HTR-8/SVneo (cell line): Measurements from ENCODE around the gene PHACTR3.

ENCODE experiments used
- DNase-seq: peaks from one replicate; pipeline ENCODE4 v3.0.0; 2011; ENCODE audit warnings: low spot score, mixed read lengths; ENCODE audit not compliant: insufficient read length
- FAIRE-seq: peaks from 2 replicates; lab custom pipeline; 2011; peaks lifted over from hg19 to GRCh38; lab: Jason Lieb, UNC

PHACTR3 gene

DNA sequence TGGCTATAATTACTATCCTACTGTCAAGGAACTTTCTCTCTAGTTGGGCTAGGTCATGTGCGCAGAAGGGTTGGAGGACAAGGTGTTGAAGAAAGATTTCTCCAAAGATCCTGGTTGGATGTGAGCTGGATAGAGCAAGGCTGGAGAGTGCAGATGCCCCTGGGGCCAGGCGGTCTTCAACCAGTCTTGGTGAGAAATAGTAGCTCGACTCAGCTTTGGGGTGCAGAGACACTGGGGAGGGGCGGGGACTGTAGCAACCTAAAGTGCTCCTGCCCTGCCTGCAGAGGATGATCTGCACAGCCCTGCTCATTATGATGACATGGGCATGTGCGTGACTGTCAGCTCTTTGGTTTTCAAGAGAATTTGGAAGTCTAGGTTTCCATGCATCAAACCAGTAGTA, 35.9 kb downstream of the PHACTR3 start:
- DNase-seq = no peak
- FAIRE-seq = peak; percentile 54

DNA sequence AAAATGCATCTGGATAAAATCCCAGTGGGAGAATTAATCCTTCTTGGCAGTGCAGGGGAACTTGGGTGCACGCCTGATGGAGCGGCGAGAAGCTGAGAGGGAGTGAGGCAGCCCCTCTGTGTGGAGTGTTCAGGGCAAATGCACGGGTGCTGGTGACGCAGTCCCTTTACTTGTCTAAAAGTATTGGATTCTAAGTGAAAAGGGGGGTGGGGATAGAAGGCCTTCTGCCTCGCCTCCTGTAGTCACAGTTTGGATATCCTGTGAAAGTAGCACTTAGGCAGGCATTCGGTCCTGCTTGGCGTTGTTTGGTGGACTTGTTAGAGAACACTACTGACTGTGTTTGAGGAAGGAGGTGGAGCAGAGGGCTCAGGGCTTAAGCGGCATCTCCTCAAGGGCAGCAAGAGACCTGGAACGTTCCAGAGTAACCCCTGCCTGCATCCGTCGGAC, 39.3 kb downstream of the PHACTR3 start:
- DNase-seq (no peak), FAIRE-seq (no peak)

DNA sequence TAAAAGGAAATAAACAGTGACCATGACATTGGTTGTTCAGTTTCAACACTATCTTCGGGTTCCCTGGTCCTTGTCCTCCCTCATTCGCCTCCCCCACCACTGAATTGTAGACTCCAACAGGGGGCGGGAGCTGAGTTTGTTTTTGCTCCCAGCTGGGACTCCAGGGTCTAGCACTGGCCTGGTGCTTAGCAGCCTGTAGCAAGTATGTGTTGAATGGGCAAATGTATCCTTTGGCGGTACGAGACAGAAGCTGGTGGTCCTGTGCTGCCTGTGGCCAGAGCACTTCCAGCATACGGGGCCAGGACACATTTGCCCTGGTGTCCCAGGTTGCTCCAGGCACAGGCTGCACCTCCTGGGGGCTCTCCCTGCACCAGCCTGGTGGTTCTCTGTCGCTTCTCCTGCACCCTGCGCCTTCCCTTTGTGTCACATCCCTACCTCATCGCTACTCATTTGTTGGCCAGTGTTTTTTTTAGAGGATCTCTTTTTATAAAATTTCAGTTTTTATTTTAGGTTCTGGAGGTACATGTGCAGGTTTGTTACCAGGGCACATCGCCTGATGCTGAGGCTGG, 40.1 kb downstream of the PHACTR3 start:
- FAIRE-seq (peak; percentile 69), DNase-seq (no peak)

DNA sequence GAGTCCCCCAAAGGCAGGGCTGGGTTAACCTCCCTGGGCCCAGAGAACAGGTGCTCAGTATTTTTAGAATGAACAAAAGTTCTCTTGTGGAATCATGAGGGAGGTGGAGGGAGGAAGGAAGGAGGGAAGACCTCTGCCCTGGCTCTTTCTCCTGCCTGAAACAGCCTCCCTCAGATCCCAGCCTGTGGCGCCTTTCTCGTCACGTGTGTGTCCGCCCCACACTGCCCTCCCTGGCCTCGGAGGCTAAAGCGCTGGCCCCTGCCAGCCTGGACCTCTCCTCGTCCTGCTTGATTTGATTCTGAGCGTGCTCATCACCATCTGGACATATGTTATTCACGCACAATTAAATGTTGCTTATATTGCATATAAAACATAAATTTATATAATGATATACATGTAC, 40.9 kb downstream of the PHACTR3 start:
- FAIRE-seq (no peak), DNase-seq (no peak)

DNA sequence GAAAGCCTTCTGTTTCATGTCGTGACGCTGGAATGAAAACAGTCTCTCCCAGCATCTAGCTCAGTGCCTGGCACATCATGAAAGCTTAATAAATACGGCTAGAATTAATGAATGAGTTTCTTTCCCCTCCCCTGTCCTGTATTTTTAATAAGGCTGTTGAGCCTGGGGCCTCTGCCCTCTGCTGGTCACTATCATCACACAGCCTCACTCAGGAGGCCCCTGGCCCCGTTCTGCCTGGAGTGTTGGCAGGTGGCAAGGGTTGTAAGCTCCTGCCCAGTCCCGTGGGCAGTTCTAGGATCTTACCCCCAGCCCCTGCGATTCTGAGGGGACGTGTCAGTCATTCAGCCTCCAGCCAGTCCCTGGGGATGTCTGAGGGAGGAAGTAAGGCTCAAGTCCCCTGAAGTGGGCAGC, 41.4 kb downstream of the PHACTR3 start:
- DNase-seq (no peak), FAIRE-seq (no peak)

DNA sequence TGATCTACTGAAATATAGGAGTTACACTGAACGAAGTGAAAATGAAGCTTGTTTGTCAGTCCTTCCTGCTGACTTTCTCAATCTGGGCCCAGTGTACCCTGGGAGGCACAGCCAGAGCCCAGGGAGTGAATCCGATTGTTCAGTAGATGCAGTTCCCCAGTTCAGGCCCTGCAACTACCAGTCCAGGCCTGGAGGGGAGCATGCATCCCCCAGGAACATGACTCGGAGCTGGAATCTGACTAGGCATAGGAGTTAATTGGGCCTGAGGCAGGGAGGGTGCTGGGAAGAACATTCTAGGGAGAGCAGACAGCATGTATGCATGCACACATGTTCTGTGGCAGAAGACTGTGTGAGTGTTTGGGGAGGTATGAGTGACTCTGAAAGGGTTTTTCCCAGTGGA, 42.1 kb downstream of the PHACTR3 start:
- FAIRE-seq (no peak), DNase-seq (no peak)

DNA sequence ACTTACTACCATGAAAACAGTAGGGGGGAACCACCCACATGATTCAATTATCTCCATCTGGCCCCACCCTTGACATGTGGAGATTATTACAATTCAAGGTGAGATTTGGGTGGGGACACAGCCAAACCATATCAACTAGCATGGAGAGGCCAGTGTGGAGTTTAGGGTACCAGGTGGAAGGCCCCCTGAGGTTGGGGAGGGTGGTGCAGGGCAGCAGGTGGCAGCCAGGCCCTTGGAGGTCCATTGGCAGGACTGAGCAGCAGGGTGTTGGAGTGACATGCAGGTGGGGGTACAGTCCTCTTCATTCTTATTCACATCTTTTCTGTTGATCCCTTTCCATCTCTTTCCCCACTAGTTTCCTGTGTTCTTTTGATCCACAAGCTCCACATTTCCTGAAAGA, 42.9 kb downstream of the PHACTR3 start:
- DNase-seq (no peak), FAIRE-seq (no peak)

DNA sequence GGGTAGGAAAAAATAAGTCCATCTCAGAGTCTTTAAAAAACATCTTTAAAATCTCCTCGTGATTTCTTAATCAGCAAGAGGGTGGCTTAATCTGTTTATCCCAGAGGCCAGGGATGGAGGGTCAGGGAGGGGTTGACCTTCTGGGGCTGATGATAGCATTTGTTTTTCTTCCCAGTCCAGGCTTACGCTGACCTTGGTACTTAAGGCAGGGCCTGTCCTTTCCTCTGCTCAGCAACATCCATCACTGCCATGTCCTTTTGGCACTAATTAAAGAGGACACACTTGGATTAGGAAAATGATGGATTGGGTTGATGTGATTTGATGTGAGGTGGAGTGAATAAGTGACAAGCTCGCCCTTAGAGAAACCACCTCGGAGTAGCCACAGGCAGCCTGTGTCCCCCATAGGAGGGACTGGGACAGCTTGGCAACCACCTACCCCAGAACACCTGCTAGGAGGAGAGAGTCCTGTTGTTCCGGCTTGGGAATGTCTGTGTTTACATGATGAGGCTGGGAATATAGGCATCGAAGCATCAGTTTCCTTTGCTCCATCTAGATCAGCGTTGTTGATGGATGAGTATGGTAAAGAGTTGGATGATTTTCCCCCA, 44.2 kb downstream of the PHACTR3 start:
- FAIRE-seq (peak; percentile 59), DNase-seq (no peak)

DNA sequence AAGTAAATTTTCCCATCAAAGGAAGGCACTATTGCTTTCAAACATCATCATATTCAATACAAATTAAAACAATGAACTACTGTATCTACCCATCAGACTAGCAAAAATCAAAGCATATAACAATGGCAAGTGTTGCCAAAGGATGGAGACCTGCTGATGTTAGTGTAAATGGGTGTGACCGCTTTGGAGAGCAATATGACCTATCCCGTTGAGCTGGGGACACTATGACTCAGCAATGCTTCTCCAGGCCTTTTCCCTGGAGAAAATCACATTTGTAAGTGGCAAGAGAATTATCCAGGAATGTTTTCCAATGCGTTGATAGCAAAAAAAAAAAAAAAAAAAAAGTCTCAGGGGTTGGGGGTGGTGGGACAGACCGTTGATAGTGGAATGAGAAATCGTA, 46.1 kb downstream of the PHACTR3 start:
- FAIRE-seq (peak; percentile 82), DNase-seq (no peak)

DNA sequence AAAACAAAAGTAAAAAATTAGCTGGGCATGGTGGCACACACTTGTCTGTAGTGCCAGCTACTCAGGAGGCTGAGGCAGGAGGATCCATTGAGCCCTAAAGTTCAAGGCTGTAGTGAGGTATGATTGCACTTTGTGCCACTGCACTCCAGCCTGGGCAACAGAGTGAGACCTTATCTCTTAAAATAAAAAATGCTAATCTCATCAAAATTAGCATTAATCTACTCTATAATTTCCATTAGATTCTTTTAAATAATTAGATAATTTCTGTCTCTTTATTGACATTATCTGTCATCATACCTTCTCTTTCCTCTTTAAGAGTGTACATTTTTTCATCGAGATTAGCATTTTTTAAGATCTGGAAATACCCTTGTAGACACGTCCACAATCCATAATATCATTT, 48.0 kb downstream of the PHACTR3 start:
- DNase-seq (no peak), FAIRE-seq (no peak)

DNA sequence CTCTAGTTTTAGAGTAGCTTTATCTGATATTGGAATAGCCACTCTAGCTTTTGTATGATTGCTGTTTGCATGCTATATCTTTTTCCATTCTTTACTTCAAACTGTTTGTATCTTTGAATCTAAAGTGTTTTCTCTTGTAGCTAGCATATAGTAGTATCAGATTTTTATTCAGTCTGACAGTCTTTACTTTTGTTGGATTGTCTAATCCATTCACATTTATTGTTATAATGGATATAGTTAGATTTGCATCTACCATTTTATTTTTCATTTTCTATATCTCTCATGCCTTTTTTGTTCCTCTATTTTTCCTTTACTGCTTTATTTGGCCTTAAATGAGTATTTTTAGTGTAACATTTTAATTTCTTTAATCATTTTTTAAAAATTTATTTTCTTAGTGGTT, 52.1 kb downstream of the PHACTR3 start:
- no peak for FAIRE-seq

DNA sequence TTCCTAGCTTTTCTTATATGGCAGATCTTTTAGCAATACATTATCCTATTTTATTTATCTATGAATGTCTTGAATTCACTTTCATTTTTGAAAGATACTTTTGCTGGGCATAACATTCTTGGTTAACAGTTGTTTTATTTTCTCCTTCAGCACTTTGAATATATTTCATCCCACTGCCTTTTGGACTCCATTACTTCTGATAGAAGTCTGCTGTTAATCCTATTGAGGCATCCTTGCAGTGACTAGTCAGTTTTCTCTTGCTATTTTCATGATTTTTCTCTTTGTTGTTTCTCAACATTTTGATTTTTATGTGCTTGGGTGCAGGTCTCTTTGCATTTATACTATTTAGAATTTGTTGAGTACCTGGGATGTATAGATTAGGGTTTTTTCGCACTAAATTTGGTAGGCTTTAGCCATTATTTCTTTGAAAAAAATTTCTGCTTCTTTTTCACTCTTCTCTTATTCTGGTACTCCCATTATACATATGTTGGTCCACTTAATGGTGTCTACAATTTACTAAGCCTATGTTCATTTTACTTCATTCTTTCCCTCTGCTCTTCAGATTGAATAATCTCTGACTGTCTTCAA, 53.2 kb downstream of the PHACTR3 start:
- FAIRE-seq (no peak), DNase-seq (no peak)

More for the DNA sequence above, 52.1 kb downstream of the PHACTR3 start:
- no peak for DNase-seq

DNA sequence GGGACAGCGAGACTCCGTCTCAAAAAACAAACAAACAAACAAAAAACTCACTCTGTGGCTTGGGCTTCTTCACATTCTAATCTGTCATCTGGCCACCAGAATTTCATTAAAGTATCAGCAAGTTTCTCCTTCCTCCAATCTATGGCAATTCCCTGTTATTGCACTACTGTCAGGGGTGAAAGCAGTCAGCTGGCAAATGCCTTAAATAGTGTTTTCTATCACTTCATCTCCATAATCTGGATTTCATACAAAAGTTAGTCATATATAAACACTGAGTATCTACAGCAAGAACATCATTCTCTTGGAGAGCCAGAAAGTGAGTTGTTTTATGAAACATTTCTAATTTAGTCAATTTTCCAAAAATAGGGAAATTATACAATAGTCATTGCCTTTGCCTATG, 56.1 kb downstream of the PHACTR3 start:
- no peak for DNase-seq
- no peak for FAIRE-seq

DNA sequence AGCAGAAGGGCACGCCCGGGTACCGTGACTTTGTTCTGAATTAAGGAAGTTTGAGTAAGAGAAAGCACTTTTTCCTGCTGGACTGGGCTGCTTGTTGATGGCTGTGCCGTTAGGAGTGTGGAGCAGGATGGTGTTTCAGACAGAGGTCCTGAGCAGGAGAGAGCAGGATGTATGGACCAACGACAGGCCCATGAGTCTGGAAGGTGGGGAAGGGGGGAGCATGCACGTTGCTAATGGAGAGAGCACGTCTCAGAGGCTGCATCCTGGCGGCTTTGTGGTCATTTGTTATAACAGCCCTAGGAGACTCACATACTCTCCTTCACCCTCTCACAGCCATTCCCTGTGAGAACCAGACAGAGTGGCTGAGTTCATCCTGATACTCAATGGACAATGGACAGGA, 56.8 kb downstream of the PHACTR3 start:
- no peak for FAIRE-seq

DNA sequence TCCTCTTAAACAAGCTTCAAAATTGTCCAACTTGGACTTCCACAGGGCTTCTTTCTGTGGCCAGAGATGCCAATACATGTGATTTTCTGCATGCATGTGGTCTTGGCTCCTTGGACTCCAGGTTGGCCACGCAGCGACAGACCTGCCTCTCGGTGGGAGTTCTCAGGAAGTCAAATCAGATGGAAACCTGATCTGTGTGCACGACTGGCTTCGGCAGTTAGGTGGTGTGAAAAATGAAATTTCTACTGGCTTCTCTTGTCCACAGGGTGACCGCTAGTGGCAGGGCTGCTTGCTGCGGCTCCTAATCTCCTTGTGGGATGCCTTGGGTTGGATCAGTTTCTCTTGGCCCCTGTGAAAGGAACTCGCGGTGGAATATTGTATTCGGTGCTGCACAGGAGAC, 57.3 kb downstream of the PHACTR3 start:
- FAIRE-seq (peak; percentile 48), DNase-seq (no peak)

More for the DNA sequence above, 56.8 kb downstream of the PHACTR3 start:
- DNase-seq = no peak

DNA sequence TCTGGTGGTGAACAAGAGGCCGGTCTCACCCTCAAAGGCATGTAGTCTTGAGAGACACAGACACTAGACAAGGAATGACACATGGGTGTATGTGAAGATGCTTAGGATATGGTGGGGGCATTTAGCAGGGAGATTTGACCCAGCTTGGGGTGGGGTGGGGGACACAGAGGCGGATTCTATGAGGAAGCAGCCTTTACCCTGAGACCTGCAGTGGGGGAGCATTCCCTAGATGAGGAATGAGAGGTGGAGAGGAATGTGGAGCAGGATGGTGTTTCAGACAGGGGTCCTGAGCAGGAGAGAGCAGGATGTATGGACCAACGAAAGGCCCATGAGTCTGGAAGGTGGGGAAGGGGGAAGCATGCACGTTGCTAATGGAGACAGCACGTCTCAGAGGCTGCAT, 57.8 kb downstream of the PHACTR3 start:
- DNase-seq = no peak
- peak; percentile 79 for FAIRE-seq

DNA sequence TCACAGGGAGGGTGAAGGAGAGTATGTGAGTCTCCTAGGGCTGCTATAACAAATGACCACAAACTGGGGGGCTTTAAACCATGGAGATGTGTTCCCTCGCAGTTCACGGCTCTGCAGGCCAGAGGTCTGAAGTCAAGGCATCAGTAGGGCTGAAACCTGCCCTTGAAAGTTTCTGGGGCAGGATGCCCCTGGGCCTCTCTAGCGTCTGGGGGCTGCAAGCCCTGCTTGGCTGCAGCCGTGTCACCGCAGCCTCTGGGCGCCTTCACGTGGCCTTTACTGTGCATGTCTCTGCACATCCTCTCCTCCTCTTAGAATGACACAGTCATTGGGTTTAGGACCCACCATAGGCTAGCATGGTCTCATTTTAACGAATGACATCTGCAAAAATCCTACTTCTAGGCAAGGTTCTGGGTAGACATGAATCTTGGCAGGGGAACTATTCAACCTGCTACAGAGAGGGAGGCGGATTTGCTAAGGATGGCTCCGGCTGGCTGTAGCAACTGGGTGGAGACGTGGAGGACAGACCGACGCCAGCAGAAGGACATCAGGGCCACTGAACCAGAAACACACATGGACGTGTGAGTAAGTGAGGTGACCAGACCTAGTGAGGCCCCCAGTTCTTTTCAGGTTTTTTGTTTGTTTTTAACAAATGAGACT, 58.6 kb downstream of the PHACTR3 start:
- FAIRE-seq = peak; percentile 33
- no peak for DNase-seq

DNA sequence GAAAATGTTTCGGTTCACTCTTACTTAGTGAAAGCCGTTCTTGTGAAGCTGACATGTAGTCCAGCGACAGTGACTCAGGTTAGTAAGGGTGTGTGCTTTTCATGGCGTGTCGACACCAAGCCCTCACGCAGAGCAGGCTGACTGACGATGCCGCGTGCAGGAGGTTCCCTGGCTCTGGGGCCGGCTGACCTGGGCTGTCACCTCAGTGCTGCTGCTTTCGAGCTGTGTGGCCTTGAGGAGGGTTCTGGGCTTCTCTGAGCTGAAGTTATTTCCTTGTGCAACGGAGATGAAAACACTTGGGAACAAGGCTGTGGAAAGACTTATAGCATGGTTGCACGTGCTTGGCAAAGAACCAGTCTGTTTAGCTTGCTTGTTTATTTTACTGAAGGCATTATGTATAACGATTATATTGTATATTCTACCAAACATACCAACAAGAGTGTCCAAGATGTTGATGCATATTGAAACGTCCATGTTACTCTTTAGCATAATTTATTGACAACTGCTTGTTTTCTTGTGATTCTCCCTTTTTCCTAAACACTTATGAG, 59.2 kb downstream of the PHACTR3 start:
- peak; percentile 31 for FAIRE-seq
- no peak for DNase-seq

DNA sequence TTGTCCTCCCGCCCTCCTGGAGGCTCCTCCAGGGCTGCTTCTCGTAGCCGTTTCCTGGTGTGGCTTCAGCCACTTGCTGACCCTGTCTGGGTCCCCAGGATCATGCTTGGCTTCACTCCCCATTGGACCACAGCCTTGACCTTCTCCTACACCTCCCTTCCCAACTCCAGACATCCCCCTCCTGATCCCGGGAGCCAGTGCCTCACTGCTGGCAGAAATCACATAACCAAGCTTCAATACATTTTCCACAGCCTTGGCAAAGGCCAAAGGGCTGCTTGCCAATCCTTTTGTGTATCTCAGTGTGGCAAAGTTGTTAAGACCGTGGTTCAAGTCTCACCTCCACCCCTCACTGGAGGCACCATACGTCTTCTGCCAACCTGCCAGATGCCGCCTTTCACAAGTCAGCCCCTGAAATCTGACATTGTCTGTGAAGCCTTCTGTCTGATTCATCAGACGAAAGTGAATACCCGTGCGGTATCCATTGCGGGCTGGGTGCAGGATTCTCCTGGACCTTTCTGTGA, 60.1 kb downstream of the PHACTR3 start:
- peak; percentile 31 for FAIRE-seq
- DNase-seq = no peak

DNA sequence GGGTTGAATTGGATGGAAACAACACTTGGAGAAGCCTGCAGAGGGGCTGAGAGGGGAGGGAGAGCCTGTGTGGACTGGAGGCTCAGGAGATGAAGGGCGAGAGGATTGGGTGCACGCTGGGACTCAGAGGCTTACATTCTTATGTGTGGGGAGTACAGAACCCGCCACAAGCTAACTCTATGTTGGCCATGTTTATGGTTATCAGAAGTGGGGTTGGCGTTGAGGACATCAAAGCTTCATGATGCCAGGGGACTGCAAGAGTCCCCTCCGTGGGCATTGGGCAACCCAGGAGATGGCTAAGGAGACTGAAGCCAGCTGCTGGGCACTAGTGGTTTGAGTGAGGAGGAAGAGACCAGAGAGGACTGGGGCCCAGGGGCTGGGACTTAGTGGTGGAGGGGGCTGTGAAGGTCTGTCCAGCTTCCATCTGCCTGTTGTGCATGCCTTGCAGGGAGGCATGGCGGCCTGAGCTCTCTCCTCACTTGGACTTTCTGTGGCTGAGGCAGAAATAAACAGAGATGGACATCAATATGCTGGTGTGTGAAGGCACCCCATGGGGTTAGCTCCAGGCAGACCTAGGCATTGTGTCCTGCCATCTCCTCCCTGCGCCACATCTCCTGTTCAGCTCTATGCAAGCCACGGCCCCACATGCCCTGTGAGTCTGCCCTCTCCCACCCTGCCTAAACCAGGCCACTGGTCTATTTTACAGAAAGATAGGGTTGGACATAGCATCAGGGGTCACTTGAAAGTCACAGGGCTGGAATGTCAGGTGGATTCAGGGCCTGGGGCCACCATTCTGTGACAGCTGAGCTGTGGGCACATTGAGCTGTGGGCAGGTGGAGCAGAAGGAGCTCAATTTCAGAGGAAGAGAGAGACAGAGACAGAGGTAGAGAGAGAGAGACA, 61.6 kb downstream of the PHACTR3 start:
- FAIRE-seq (peak; percentile 58), DNase-seq (no peak)
